Measurements from ENCODE around the gene THOC5. TPM values are rescaled to one million over a fixed set of nuclear protein-coding genes. Genes with fewer than 3 reads are reported as not detected.
"Not testable (repeated sequence)": the region's sequence is repeated elsewhere in the genome, so short reads cannot be mapped to it uniquely, and the experiment has no call there.

THOC5 gene
- total and polyA plus RNA-seq, 4 experiments from 2014 or later: 24.6 to 57.7 (median 42.5) TPM

GRCh38 chr22:29563652-29564460, 10.3 kb upstream of the THOC5 start:
- Mint-ChIP-seq H3K4me1 (peaks cover 0 to 1% (median 0%) of the 10 kb centered on the region in 4 donors), H3K27me3 (no peaks in the 10 kb centered on the region), H3K36me3 (peaks cover 42 to 47% of the 10 kb centered on the region in 2 donors), H3K27ac (peak overlapping the region in 2 of 7 donors; percentile 35 to 57), H3K9me3 (peaks cover 0 to 1% (median 0%) of the 10 kb centered on the region in 8 donors), H3K4me3 (no peak overlapping the region)
- Histone ChIP-seq H3K4me1 (ENCODE audit: insufficient read depth, low read length) (no peaks in the 10 kb centered on the region), H3K4me3 (ENCODE audit: low read length in 2 of 2) (no peak overlapping the region), H3K9me3 (ENCODE audit: control insufficient read depth in 1 of 2, low read length in 2 of 2) (no peaks in the 10 kb centered on the region), H3K27ac (ENCODE audit: low read depth, low read length) (no peak overlapping the region), H3K36me3 (ENCODE audit: insufficient read depth, low read length) (peaks cover 18% of the 10 kb centered on the region), H3K27me3 (ENCODE audit: insufficient read depth, low read length) (no peaks in the 10 kb centered on the region)
- POLR2A ChIA-PET (ENCODE audit: partially characterized antibody): no interaction called here
- CTCF ChIA-PET (ENCODE audit: partially characterized antibody): no interaction called here
- no peak for DNase-seq
- intact Hi-C loops (cut with micrococcal nuclease): no loop called here

GRCh38 chr22:29559853-29560252, 6.3 kb upstream of the THOC5 start:
- ChIA-PET POLR2A (ENCODE audit: partially characterized antibody) (no interaction called here), CTCF (ENCODE audit: partially characterized antibody) (no interaction called here)
- no peak overlapping the region for H3K27ac ChIP-seq (ENCODE audit: low read depth, low read length)
- DNase-seq: no peak
- H3K4me3 ChIP-seq (ENCODE audit: low read length in 2 of 2): no peak overlapping the region
- H3K27me3 ChIP-seq (ENCODE audit: insufficient read depth, low read length): no peaks in the 10 kb centered on the region
- H3K27me3 Mint-ChIP-seq: no peaks in the 10 kb centered on the region
- H3K36me3 ChIP-seq (ENCODE audit: insufficient read depth, low read length): peaks cover 31% of the 10 kb centered on the region
- no peak overlapping the region for H3K4me3 Mint-ChIP-seq
- peaks cover 0 to 2% (median 1%) of the 10 kb centered on the region in 4 donors for H3K4me1 Mint-ChIP-seq
- intact Hi-C loops (cut with micrococcal nuclease): no loop called here
- H3K27ac Mint-ChIP-seq: peak overlapping the region in 3 of 7 donors; percentile 37 to 41 (median 38)
- H3K9me3 ChIP-seq (ENCODE audit: control insufficient read depth in 1 of 2, low read length in 2 of 2): no peaks in the 10 kb centered on the region
- H3K4me1 ChIP-seq (ENCODE audit: insufficient read depth, low read length): no peaks in the 10 kb centered on the region
- H3K9me3 Mint-ChIP-seq: peaks cover 0 to 3% (median 0%) of the 10 kb centered on the region in 8 donors
- peaks cover 39 to 55% of the 10 kb centered on the region in 2 donors for H3K36me3 Mint-ChIP-seq

GRCh38 chr22:29559030-29559429, 5.5 kb upstream of the THOC5 start:
- Histone ChIP-seq H3K9me3 (ENCODE audit: control insufficient read depth in 1 of 2, low read length in 2 of 2) (no peaks in the 10 kb centered on the region), H3K27me3 (ENCODE audit: insufficient read depth, low read length) (no peaks in the 10 kb centered on the region), H3K27ac (ENCODE audit: low read depth, low read length) (no peak overlapping the region), H3K36me3 (ENCODE audit: insufficient read depth, low read length) (peaks cover 31% of the 10 kb centered on the region), H3K4me3 (ENCODE audit: low read length in 2 of 2) (no peak overlapping the region), H3K4me1 (ENCODE audit: insufficient read depth, low read length) (peaks cover 5% of the 10 kb centered on the region)
- no peak for DNase-seq
- POLR2A ChIA-PET (ENCODE audit: partially characterized antibody): interaction anchor here (0.6 kb wide), 1 partner anchor 476 kb away, joined by 3 read pairs; no protein-coding TSS in a partner anchor
- Mint-ChIP-seq H3K4me3 (no peak overlapping the region), H3K4me1 (peaks cover 0 to 6% (median 3%) of the 10 kb centered on the region in 4 donors), H3K9me3 (peaks cover 0 to 3% (median 0%) of the 10 kb centered on the region in 8 donors), H3K27me3 (no peaks in the 10 kb centered on the region), H3K27ac (peak overlapping the region in 1 of 7 donors; percentile 11), H3K36me3 (peaks cover 36 to 57% of the 10 kb centered on the region in 2 donors)
- intact Hi-C loops (cut with micrococcal nuclease): no loop called here
- CTCF ChIA-PET (ENCODE audit: partially characterized antibody): no interaction called here

- H3K27ac Mint-ChIP-seq: peak overlapping the region; percentile 62 to 99 (median 78)
- no peaks in the 10 kb centered on the region for H3K27me3 Mint-ChIP-seq
- intact Hi-C loops (cut with micrococcal nuclease): no loop called here
- H3K4me1 ChIP-seq (ENCODE audit: insufficient read depth, low read length): peaks cover 8% of the 10 kb centered on the region
- peaks cover 14% of the 10 kb centered on the region for H3K36me3 ChIP-seq (ENCODE audit: insufficient read depth, low read length)
- DNase-seq: no peak
- H3K9me3 Mint-ChIP-seq: peaks cover 0 to 3% (median 0%) of the 10 kb centered on the region in 8 donors
- ChIA-PET CTCF (ENCODE audit: partially characterized antibody) (interaction anchor here (0.8 to 1.9 kb wide), 5 partner anchors 15 to 534 kb away, joined by 3 to 13 read pairs (median 4); no protein-coding TSS in a partner anchor), POLR2A (ENCODE audit: partially characterized antibody) (interaction anchor here (0.5 to 2.3 kb wide), 5 partner anchors 15 to 531 kb away, joined by 3 to 24 read pairs (median 3); partner anchors contain the start of genes ASCC2 and NF2)
- H3K36me3 Mint-ChIP-seq: peaks cover 28 to 47% of the 10 kb centered on the region in 2 donors
- H3K9me3 ChIP-seq (ENCODE audit: control insufficient read depth in 1 of 2, low read length in 2 of 2): no peaks in the 10 kb centered on the region
- H3K27me3 ChIP-seq (ENCODE audit: insufficient read depth, low read length): no peaks in the 10 kb centered on the region
- H3K4me1 Mint-ChIP-seq: peaks cover 9 to 32% (median 18%) of the 10 kb centered on the region in 4 donors
- peak overlapping the region in 7 of 8 donors; percentile 11 to 63 (median 31) for H3K4me3 Mint-ChIP-seq
- H3K27ac ChIP-seq (ENCODE audit: low read depth, low read length): no peak overlapping the region
- H3K4me3 ChIP-seq (ENCODE audit: low read length in 2 of 2): no peak overlapping the region
Observed at GRCh38 chr22:29555065-29555644, 1.6 kb upstream of the THOC5 start.

GRCh38 chr22:29552357-29552756, 1.2 kb downstream of the THOC5 start:
- POLR2A ChIA-PET (ENCODE audit: partially characterized antibody); H3K27me3 Mint-ChIP-seq; H3K9me3 Mint-ChIP-seq; DNase-seq; H3K4me3 ChIP-seq (ENCODE audit: low read length in 2 of 2); H3K4me1 ChIP-seq (ENCODE audit: insufficient read depth, low read length); CTCF ChIA-PET (ENCODE audit: partially characterized antibody); H3K27me3 ChIP-seq (ENCODE audit: insufficient read depth, low read length); H3K9me3 ChIP-seq (ENCODE audit: control insufficient read depth in 1 of 2, low read length in 2 of 2); H3K27ac ChIP-seq (ENCODE audit: low read depth, low read length): not testable (repeated sequence)
- peak overlapping the region in 2 of 7 donors; percentile 97 to 99 for H3K27ac Mint-ChIP-seq
- peak overlapping the region in 7 of 8 donors; percentile 36 to 99 (median 97) for H3K4me3 Mint-ChIP-seq
- peaks cover 29 to 46% of the 10 kb centered on the region in 2 donors for H3K36me3 Mint-ChIP-seq
- peaks cover 21% of the 10 kb centered on the region for H3K36me3 ChIP-seq (ENCODE audit: insufficient read depth, low read length)
- intact Hi-C loops (cut with micrococcal nuclease): loop anchor here (2.0 kb wide), 1 partner anchor 164 kb away; the partner anchor contains the start of gene AP1B1
- H3K4me1 Mint-ChIP-seq: peaks cover 14 to 40% (median 27%) of the 10 kb centered on the region in 4 donors

GRCh38 chr22:29550005-29550404, 3.6 kb downstream of the THOC5 start:
- CTCF ChIA-PET (ENCODE audit: partially characterized antibody): no interaction called here
- no peak overlapping the region for H3K27ac ChIP-seq (ENCODE audit: low read depth, low read length)
- no peaks in the 10 kb centered on the region for H3K27me3 ChIP-seq (ENCODE audit: insufficient read depth, low read length)
- Mint-ChIP-seq H3K27ac (peak overlapping the region in 1 of 7 donors; percentile 79), H3K9me3 (no peaks in the 10 kb centered on the region), H3K27me3 (no peaks in the 10 kb centered on the region), H3K4me3 (no peak overlapping the region), H3K36me3 (peaks cover 29 to 49% of the 10 kb centered on the region in 2 donors), H3K4me1 (peaks cover 11 to 40% (median 27%) of the 10 kb centered on the region in 4 donors)
- no peaks in the 10 kb centered on the region for H3K9me3 ChIP-seq (ENCODE audit: control insufficient read depth in 1 of 2, low read length in 2 of 2)
- H3K4me3 ChIP-seq (ENCODE audit: low read length in 2 of 2): no peak overlapping the region
- POLR2A ChIA-PET (ENCODE audit: partially characterized antibody): no interaction called here
- H3K4me1 ChIP-seq (ENCODE audit: insufficient read depth, low read length): peaks cover 8% of the 10 kb centered on the region
- H3K36me3 ChIP-seq (ENCODE audit: insufficient read depth, low read length): peaks cover 21% of the 10 kb centered on the region
- DNase-seq: no peak
- intact Hi-C loops (cut with micrococcal nuclease): no loop called here

GRCh38 chr22:29545045-29545444, 8.5 kb downstream of the THOC5 start:
- H3K4me1 ChIP-seq (ENCODE audit: insufficient read depth, low read length); H3K4me3 Mint-ChIP-seq; H3K27me3 ChIP-seq (ENCODE audit: insufficient read depth, low read length); CTCF ChIA-PET (ENCODE audit: partially characterized antibody); H3K9me3 Mint-ChIP-seq; H3K27me3 Mint-ChIP-seq; POLR2A ChIA-PET (ENCODE audit: partially characterized antibody); DNase-seq; H3K27ac Mint-ChIP-seq; H3K4me3 ChIP-seq (ENCODE audit: low read length in 2 of 2); H3K9me3 ChIP-seq (ENCODE audit: control insufficient read depth in 1 of 2, low read length in 2 of 2); intact Hi-C loops (cut with micrococcal nuclease); H3K27ac ChIP-seq (ENCODE audit: low read depth, low read length): not testable (repeated sequence)
- peaks cover 3 to 13% (median 9%) of the 10 kb centered on the region in 4 donors for H3K4me1 Mint-ChIP-seq
- H3K36me3 ChIP-seq (ENCODE audit: insufficient read depth, low read length): peaks cover 47% of the 10 kb centered on the region
- peaks cover 54 to 73% of the 10 kb centered on the region in 2 donors for H3K36me3 Mint-ChIP-seq

All from CD4-positive, alpha-beta memory T cell (primary cell).